ENCODE data around the gene ZGRF1. TPM values are rescaled to one million over a fixed set of nuclear protein-coding genes. Genes with fewer than 3 reads are reported as not detected.

ZGRF1 gene
- 7.4 and 7.5 TPM in 2 replicates for total RNA-seq

GRCh38 chr4:112636688-112637551 lies at the start of gene ZGRF1, which contains the start of gene LARP7:
TSS of gene ZGRF1 (minus strand) at chr4:112636909. CDS start at chr4:112633176, 3,733 bp downstream.
TSS of gene LARP7 (plus strand) at chr4:112637143. CDS start at chr4:112644670, 7,527 bp downstream.

GRCh38 chr4:112516066-112516470 lies 120.6 kb downstream of the ZGRF1 start, which contains the start of gene NEUROG2:
TSS of gene NEUROG2 (minus strand) at chr4:112516180. CDS start at chr4:112515475, 705 bp downstream.

Small RNA genes lying within 50 kb of the gene (small RNA-seq; reads per million reads assigned to genes)
- gene MIR302A, result 0.12 reads per million
- gene MIR302C, result not detected
- not detected for gene MIR302D
- gene MIR367, result not detected

Other genes starting within 250 kb of the ZGRF1 start
- gene NEUROG2, start 120.7 kb downstream of the ZGRF1 start, total RNA-seq, result not detected in 2 replicates
- gene LARP7, start 234 bp upstream of the ZGRF1 start, total RNA-seq, result 17.9 and 35.7 TPM in 2 replicates